GM18867 (cell line): ENCODE measurements around the gene BMAL1.
A peak's percentile ranks its signal among the peaks of the same experiment; 100 is the strongest.

Experiments
- ATAC-seq: cut with Tn5 transposase; IDR thresholded peaks from one replicate; pipeline ENCODE4 v1.9.1; 2021; ENCODE audit warnings: mild to moderate bottlenecking, moderate library complexity; ENCODE audit not compliant: unreplicated experiment

BMAL1 gene

GRCh38 chr11:13260963-13261588 lies 16.5 kb upstream of the BMAL1 start:
- no peak for ATAC-seq

GRCh38 chr11:13261591-13262061 lies 16.0 kb upstream of the BMAL1 start:
- no peak for ATAC-seq

GRCh38 chr11:13262096-13262495 lies 15.5 kb upstream of the BMAL1 start:
- ATAC-seq: no peak

- no peak for ATAC-seq
Observed at GRCh38 chr11:13268791-13269190, 8.8 kb upstream of the BMAL1 start.

- no peak for ATAC-seq
Observed at GRCh38 chr11:13269775-13270174, 7.8 kb upstream of the BMAL1 start.

- ATAC-seq: no peak
Observed at GRCh38 chr11:13271060-13271693, 6.4 kb upstream of the BMAL1 start.

- no peak for ATAC-seq
Observed at GRCh38 chr11:13276454-13276831, 1.1 kb upstream of the BMAL1 start.

- peak; percentile 87 for ATAC-seq
Observed at GRCh38 chr11:13276832-13277767, 490 bp upstream of the BMAL1 start.

GRCh38 chr11:13278609-13279486 lies 1.3 kb downstream of the BMAL1 start:
- no peak for ATAC-seq

GRCh38 chr11:13279487-13279834 lies 1.9 kb downstream of the BMAL1 start:
- ATAC-seq: no peak

- no peak for ATAC-seq
Observed at GRCh38 chr11:13280092-13280722, 2.6 kb downstream of the BMAL1 start.

GRCh38 chr11:13280777-13281176 lies 3.2 kb downstream of the BMAL1 start:
- ATAC-seq: no peak

- ATAC-seq: no peak
Observed at GRCh38 chr11:13283636-13284035, 6.0 kb downstream of the BMAL1 start.

- no peak for ATAC-seq
Observed at GRCh38 chr11:13284776-13285588, 7.4 kb downstream of the BMAL1 start.

GRCh38 chr11:13286279-13286821 lies 8.8 kb downstream of the BMAL1 start:
- ATAC-seq: no peak

- ATAC-seq: no peak
Observed at GRCh38 chr11:13287036-13287435, 9.4 kb downstream of the BMAL1 start.

- ATAC-seq: no peak
Observed at GRCh38 chr11:13287681-13288080, 10.1 kb downstream of the BMAL1 start.

GRCh38 chr11:13288375-13289029 lies 10.9 kb downstream of the BMAL1 start:
- ATAC-seq: peak; percentile 58

- ATAC-seq: no peak
Observed at GRCh38 chr11:13289081-13289480, 11.5 kb downstream of the BMAL1 start.
